Measurements from ENCODE around the gene ARL16.

Gene ARL16

DNA sequence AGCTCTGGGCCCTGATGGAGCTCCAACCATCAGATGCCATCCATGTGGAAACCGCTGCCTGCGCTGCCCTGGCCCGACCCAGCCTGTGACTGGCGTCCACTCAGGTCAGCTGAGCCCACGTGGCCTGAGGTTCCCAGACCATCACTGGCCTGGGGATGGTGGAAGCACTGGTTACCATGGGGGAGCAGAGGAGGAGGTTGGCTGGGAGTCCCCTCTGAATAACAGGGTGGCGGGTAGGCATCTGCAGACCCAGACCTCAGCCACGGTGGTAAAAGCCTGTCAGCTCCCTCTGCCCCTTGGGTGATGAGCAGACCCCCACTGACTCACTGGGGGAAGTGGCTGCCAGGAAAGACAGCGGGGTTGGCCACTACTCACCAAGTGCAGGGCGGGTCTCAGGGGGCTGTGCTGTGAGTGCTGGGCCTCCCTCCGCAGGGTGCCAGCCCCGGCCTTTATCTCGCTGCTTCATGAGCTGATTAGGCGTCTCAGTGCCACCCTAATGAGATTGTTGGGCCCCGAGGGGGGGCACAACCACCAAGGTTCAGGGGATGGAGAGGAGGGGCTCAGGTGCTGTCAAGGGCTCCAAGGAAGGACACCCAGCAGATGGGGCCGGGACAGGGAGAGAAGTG, 27.4 kb downstream of the ARL16 start, which contains the start of gene PDE6G:
Gene PDE6G (minus strand): TSS at position 425 of the 626 bp plus-strand sequence. CDS start 3,237 bp downstream, outside the sequence.
- Histone ChIP-seq H3K79me2 (ENCODE audit: low read length) (no peaks in the 10 kb centered on the region), H3K9ac (ENCODE audit: low read length) (no peak within 1 kb of the TSS), H3K27ac (ENCODE audit: low read length) (no peak within 1 kb of the TSS), H3K4me1 (ENCODE audit: low read length) (peaks cover 8% of the 10 kb centered on the region), H3K36me3 (replicated peaks; ENCODE audit: low read depth, low read length) (no peaks in the 10 kb centered on the region), H3K4me2 (ENCODE audit: low read length) (no peak within 1 kb of the TSS), H3K9me3 (ENCODE audit: insufficient read depth, low read length) (no peaks in the 10 kb centered on the region), H3K27me3 (ENCODE audit: low read depth, low read length) (no peaks in the 10 kb centered on the region), H3K4me3 (ENCODE audit: low read length) (no peak within 1 kb of the TSS), H2AFZ (ENCODE audit: low read depth, low read length) (no peak within 1 kb of the TSS), H4K20me1 (ENCODE audit: insufficient read depth, low read length) (no peaks in the 10 kb centered on the region)
- no peak for TF ChIP-seq EZH2phosphoT487 (IDR thresholded peaks at IDR 0.05; ENCODE audit: low read depth)
- TF ChIP-seq, protein P1, sequence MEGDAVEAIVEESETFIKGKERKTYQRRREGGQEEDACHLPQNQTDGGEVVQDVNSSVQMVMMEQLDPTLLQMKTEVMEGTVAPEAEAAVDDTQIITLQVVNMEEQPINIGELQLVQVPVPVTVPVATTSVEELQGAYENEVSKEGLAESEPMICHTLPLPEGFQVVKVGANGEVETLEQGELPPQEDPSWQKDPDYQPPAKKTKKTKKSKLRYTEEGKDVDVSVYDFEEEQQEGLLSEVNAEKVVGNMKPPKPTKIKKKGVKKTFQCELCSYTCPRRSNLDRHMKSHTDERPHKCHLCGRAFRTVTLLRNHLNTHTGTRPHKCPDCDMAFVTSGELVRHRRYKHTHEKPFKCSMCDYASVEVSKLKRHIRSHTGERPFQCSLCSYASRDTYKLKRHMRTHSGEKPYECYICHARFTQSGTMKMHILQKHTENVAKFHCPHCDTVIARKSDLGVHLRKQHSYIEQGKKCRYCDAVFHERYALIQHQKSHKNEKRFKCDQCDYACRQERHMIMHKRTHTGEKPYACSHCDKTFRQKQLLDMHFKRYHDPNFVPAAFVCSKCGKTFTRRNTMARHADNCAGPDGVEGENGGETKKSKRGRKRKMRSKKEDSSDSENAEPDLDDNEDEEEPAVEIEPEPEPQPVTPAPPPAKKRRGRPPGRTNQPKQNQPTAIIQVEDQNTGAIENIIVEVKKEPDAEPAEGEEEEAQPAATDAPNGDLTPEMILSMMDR (IDR thresholded peaks at IDR 0.05; ENCODE audit: low read depth, low read length): no peak

GRCh38 chr17:81655378-81656117, 28.0 kb downstream of the ARL16 start:
- no peak for TF ChIP-seq EZH2phosphoT487 (IDR thresholded peaks at IDR 0.05; ENCODE audit: low read depth)
- TF ChIP-seq, protein P1 (IDR thresholded peaks at IDR 0.05; ENCODE audit: low read depth, low read length): no peak
- Histone ChIP-seq H3K4me1 (ENCODE audit: low read length) (peaks cover 8% of the 10 kb centered on the region), H3K9ac (ENCODE audit: low read length) (no peak overlapping the region)

GRCh38 chr17:81652906-81653771, 30.5 kb downstream of the ARL16 start:
- no peaks in the 10 kb centered on the region for H3K79me2 ChIP-seq (ENCODE audit: low read length)
- no peak overlapping the region for H3K27ac ChIP-seq (ENCODE audit: low read length)
- H3K4me1 ChIP-seq (ENCODE audit: low read length): 0 out of 2 replicates have a peak, but pooled peaks cover 2% of the 10 kb centered on the region
- H2AFZ ChIP-seq (ENCODE audit: low read depth, low read length): no peak overlapping the region
- H3K9ac ChIP-seq (ENCODE audit: low read length): no peak overlapping the region
- no peak overlapping the region for H3K4me2 ChIP-seq (ENCODE audit: low read length)
- TF ChIP-seq, protein P1 (IDR thresholded peaks at IDR 0.05; ENCODE audit: low read depth, low read length): no peak
- no peak for TF ChIP-seq EZH2phosphoT487 (IDR thresholded peaks at IDR 0.05; ENCODE audit: low read depth)
- no peak overlapping the region for H3K4me3 ChIP-seq (ENCODE audit: low read length)
- no peaks in the 10 kb centered on the region for H3K36me3 ChIP-seq (replicated peaks; ENCODE audit: low read depth, low read length)
- no peaks in the 10 kb centered on the region for H4K20me1 ChIP-seq (ENCODE audit: insufficient read depth, low read length)
- H3K9me3 ChIP-seq (ENCODE audit: insufficient read depth, low read length): no peaks in the 10 kb centered on the region
- H3K27me3 ChIP-seq (ENCODE audit: low read depth, low read length): no peaks in the 10 kb centered on the region

More at GRCh38 chr17:81655378-81656117, 28.0 kb downstream of the ARL16 start:
- Histone ChIP-seq H3K4me2 (ENCODE audit: low read length) (no peak overlapping the region), H3K27me3 (ENCODE audit: low read depth, low read length) (no peaks in the 10 kb centered on the region), H3K4me3 (ENCODE audit: low read length) (no peak overlapping the region), H3K9me3 (ENCODE audit: insufficient read depth, low read length) (no peaks in the 10 kb centered on the region), H3K79me2 (ENCODE audit: low read length) (no peaks in the 10 kb centered on the region), H3K27ac (ENCODE audit: low read length) (no peak overlapping the region), H4K20me1 (ENCODE audit: insufficient read depth, low read length) (no peaks in the 10 kb centered on the region), H2AFZ (ENCODE audit: low read depth, low read length) (no peak overlapping the region), H3K36me3 (replicated peaks; ENCODE audit: low read depth, low read length) (no peaks in the 10 kb centered on the region)

Measured in OCI-LY3 (cell line).